ENCODE results near the gene ARX. TPM values are rescaled to one million over a fixed set of nuclear protein-coding genes. Genes with fewer than 3 reads are reported as not detected.

Gene ARX
- polyA plus RNA-seq, 1 of the 3 experiments (the other 2 are of a cell fraction), result not detected

DNA sequence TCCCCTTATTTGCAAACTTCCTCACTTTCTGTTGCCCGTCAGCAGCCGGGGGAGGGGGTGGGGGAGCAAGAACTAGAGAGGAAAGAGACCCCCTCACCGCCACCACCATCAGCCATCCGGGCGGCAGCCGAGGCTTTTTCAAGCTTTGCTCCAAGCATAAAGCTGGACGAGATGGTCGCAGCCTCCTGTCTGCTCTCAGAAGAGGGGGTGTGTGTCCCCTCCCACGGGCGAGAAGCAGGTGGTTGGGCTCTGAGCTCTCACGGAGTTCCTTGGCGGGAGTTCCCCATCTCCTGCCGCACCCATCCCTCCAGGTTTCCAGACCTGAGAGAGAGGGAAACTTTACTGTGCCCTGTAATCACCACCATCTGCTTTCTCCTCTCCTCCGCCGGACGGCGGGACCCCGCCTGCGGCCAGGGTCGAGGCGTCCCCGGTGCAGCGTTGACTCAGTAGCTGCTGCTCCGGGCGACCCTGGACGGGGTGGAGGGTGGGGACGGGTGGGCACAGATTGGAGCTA, 4.7 kb upstream of the ARX start:
- no peak for TF ChIP-seq SIN3A (IDR thresholded peaks at IDR 0.05; ENCODE audit: borderline replicate concordance, low read depth, low read length)
- TF ChIP-seq, protein P1, sequence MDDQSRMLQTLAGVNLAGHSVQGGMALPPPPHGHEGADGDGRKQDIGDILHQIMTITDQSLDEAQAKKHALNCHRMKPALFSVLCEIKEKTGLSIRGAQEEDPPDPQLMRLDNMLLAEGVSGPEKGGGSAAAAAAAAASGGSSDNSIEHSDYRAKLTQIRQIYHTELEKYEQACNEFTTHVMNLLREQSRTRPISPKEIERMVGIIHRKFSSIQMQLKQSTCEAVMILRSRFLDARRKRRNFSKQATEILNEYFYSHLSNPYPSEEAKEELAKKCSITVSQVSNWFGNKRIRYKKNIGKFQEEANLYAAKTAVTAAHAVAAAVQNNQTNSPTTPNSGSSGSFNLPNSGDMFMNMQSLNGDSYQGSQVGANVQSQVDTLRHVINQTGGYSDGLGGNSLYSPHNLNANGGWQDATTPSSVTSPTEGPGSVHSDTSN (IDR thresholded peaks at IDR 0.05), result no peak
- no peak for TF ChIP-seq MEF2A (IDR thresholded peaks at IDR 0.05; ENCODE audit: borderline replicate concordance, low read depth)
- no peak for TF ChIP-seq POLR2AphosphoS5 (IDR thresholded peaks at IDR 0.05; ENCODE audit: low read depth, low read length)
- no peak for TF ChIP-seq NRF1 (IDR thresholded peaks at IDR 0.05; ENCODE audit: low read depth, low read length)
- TF ChIP-seq TEAD4 (IDR thresholded peaks at IDR 0.05; ENCODE audit: borderline replicate concordance, insufficient read depth), result no peak
- no peak for TF ChIP-seq GATA2 (CRISPR knock-in tag; IDR thresholded peaks at IDR 0.05)
- TF ChIP-seq RCOR1 (IDR thresholded peaks at IDR 0.05; ENCODE audit: low read length), result no peak
- no peak for TF ChIP-seq GABPA (IDR thresholded peaks at IDR 0.05; ENCODE audit: low read depth)
- TF ChIP-seq, protein P2, sequence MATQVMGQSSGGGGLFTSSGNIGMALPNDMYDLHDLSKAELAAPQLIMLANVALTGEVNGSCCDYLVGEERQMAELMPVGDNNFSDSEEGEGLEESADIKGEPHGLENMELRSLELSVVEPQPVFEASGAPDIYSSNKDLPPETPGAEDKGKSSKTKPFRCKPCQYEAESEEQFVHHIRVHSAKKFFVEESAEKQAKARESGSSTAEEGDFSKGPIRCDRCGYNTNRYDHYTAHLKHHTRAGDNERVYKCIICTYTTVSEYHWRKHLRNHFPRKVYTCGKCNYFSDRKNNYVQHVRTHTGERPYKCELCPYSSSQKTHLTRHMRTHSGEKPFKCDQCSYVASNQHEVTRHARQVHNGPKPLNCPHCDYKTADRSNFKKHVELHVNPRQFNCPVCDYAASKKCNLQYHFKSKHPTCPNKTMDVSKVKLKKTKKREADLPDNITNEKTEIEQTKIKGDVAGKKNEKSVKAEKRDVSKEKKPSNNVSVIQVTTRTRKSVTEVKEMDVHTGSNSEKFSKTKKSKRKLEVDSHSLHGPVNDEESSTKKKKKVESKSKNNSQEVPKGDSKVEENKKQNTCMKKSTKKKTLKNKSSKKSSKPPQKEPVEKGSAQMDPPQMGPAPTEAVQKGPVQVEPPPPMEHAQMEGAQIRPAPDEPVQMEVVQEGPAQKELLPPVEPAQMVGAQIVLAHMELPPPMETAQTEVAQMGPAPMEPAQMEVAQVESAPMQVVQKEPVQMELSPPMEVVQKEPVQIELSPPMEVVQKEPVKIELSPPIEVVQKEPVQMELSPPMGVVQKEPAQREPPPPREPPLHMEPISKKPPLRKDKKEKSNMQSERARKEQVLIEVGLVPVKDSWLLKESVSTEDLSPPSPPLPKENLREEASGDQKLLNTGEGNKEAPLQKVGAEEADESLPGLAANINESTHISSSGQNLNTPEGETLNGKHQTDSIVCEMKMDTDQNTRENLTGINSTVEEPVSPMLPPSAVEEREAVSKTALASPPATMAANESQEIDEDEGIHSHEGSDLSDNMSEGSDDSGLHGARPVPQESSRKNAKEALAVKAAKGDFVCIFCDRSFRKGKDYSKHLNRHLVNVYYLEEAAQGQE (IDR thresholded peaks at IDR 0.05; ENCODE audit: low read depth, low read length), result no peak
- TF ChIP-seq IRF3 (IDR thresholded peaks at IDR 0.05; ENCODE audit: low read depth, low read length), result no peak
- no peak for TF ChIP-seq EP300 (IDR thresholded peaks at IDR 0.05; ENCODE audit: borderline replicate concordance in 1 of 2, low read depth in 1 of 2, low read length in 1 of 2)
- TF ChIP-seq FOXJ3 (CRISPR knock-in tag; IDR thresholded peaks at IDR 0.05), result no peak
- Histone ChIP-seq H3K79me2 (ENCODE audit: insufficient read depth) (no peaks in the 10 kb centered on the region), H3K4me2 (peak overlapping the region; percentile 61; the same call in 1 of the 2 replicates), H2AFZ (ENCODE audit: low read depth) (0 out of 2 replicates have a peak overlapping the region, but pooled peaks have one; percentile 11), H3K36me3 (replicated peaks in 1 of 2; ENCODE audit: control insufficient read depth in 1 of 2, insufficient read depth in 2 of 2, low read length in 1 of 2) (no peaks in the 10 kb centered on the region), H3K4me1 (ENCODE audit: control insufficient read depth in 1 of 2, insufficient read depth in 2 of 2, low read depth in 1 of 2, low read length in 1 of 2) (peaks cover 0 to 9% of the 10 kb centered on the region in 2 experiments; a peak in 1 of 4 replicates), H3K4me3 (ENCODE audit: low read depth in 2 of 2, low read length in 1 of 2) (peak overlapping the region; percentile 11 to 28; a peak in 3 of 4 replicates), H3K27ac (ENCODE audit: low read depth in 2 of 2, low read length in 1 of 2) (no peak overlapping the region), H3K9ac (no peak overlapping the region), H3F3A (replicated peaks; ENCODE audit: insufficient read depth) (no peaks in the 10 kb centered on the region), H3K9me2 (no peaks in the 10 kb centered on the region), H3K9me3 (no peaks in the 10 kb centered on the region), H3K27me3 (ENCODE audit: insufficient read depth) (peaks cover 82% of the 10 kb centered on the region), H4K20me1 (ENCODE audit: insufficient read depth) (no peaks in the 10 kb centered on the region)
- 0% methylated on average over 11 of the region's 27 CpGs for WGBS (ENCODE audit: low lambda C conversion rate)
- POLR2A ChIA-PET, result no interaction called here
- CTCF ChIA-PET, result interaction anchor here (0.8 to 2.7 kb wide), 14 partner anchors 11 to 272 kb away, joined by 3 to 32 read pairs (median 4); no protein-coding TSS in a partner anchor
- no peak for DNase-seq

Measured in SK-N-SH (cell line).